ENCODE measurements around the gene NR2F1.

The NR2F1 gene

DNA sequence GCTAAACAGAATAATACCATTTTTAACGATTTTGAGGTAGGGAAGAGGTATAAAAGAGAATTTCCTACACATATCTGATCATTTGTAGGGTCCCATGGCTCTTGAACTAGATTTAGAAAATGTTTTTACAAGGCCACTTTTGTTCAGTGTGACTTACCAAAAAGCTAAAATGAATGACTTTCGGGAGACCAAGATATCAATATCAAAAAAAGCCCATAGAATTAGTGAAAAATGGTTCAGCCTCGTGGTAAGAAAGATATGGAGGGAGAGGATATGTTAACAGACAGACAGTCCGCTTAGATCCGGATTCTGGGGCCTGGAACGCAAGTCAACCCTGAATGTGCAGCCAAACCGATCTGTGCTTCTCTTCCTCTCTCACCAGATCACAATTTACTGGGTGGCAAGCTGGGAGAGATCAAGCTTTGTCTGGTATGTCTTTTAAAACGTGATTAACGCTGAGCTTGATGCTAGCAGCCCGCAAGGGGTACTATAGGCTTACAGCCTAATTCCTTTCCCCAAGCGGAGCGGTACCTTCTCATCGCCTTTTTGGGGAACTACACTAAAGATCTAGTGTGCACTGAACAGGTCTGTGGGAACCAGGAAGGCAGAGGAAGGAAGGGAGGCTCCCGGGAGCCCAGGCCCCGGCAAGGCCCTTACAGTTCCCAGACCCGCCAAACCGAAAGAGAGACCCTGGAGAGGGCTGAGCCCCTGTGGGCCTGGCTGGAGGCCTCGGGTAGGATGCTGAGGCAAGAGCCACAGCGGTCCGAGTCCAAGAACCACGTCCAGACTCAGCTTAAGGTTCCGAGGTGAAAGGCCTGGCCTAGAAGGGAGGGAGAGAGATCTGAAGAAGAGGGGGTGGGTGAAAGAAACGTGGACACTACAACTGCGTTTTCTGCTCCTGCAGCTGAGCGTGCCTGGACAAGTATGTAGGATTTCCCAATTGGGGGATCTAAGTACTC, 4.9 kb upstream of the NR2F1 start:
- no peak for DNase-seq (ENCODE audit: low read depth in 2 of 2)

DNA sequence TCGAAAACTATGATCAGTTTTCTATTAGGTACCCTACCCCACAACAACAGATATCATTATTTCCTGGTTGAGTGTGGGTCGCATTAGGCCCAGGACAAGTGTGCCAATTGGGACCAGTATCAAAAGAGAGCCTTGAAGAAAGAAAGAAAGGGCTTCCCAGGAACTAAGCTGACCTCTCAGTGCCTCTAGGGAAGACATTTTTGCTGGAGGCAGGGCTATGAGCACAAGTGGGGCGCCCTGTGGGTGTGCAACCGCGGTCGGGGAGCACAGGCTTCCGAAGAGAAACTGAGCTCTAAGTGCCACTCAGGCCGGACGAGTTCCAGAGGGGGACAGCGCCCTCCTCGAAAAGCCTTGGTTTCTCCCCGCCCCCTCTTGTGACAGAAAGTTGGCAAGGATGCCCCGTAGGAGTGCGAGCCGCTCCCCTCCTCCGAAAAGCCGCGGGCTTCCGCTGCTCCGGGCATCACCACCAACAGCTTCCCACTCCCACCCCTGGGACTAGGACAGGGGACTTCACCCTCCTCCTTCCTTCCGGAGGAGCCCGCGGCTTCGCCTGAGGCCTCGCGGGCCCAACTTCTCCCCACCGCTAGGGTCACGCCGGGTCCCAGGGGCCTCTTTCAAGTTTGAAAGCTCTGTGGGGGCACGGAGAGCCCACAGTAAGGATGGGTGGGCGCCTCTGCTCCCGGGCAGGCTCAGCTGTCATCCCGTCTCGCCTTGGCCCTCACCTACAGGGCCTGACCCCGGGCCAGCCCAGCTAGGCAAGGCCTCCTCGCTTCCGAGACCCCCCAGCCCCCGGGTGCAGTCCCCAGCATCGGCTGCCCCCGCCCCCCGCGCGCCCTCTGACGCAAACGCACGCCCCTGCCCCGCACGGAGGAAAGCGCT, 4.0 kb upstream of the NR2F1 start:
- no peak for DNase-seq (ENCODE audit: low read depth in 2 of 2)

DNA sequence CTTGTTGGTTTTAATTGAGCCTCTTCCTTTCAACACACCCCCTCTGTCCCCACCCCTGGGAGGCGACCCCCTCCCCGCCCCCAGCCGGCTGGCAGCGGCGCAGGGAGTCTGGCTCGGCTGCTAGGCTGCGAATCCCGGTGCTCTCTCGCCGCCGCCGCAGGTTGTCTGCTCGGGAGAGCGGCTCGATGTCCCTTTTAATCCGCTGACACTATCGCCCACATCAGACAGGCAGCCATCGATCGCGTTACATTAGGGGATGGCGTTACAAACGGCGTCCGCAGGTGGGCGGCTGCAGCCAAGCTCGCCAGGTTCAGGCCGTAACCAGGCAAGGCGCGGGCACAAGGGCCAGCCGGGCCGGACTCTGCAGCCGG, 3.3 kb upstream of the NR2F1 start:
- DNase-seq (ENCODE audit: low read depth in 2 of 2): no peak

DNA sequence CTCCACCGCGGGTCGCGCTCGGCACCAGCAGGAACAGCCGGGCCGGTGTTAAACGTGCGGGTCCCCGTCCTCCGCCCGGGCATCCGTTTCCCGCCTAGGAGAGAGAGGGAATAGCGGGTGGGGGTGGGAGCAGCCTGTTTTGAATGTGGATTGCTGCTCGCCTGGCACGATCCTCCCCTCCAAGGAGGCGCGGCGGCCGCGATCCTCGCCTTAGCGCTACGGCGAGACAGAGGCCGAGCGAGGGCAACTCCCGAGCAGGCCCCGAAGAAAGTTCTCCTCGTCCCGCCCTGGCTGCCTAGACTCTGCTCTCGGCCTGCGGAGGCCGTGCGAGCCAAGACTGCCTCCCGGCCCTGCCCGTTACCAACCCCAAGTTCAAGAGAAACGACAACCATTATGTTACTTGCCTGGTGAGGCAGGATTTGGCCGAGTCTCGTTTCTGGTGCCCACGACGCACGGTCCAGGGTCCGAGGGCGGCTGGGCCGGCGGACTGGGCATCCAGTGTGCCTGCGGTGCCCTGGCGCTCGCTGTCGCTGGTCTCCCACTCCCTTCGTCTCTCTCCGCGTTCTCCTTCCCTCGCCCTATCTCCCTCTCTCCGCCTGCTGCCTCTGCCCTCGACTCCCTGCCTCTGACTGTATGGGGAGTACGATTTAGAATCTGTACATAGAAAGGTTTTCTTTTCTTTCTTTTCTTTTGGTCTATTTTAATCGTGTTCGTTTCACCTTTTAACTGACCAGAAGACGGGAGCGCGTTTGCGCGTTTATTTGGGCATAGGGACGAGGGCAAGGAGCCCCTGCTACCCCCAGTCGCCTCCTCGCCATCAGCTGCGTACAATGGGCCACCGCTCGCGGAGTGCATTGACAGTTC, 2.7 kb upstream of the NR2F1 start:
- no peak for DNase-seq (ENCODE audit: low read depth in 2 of 2)

DNA sequence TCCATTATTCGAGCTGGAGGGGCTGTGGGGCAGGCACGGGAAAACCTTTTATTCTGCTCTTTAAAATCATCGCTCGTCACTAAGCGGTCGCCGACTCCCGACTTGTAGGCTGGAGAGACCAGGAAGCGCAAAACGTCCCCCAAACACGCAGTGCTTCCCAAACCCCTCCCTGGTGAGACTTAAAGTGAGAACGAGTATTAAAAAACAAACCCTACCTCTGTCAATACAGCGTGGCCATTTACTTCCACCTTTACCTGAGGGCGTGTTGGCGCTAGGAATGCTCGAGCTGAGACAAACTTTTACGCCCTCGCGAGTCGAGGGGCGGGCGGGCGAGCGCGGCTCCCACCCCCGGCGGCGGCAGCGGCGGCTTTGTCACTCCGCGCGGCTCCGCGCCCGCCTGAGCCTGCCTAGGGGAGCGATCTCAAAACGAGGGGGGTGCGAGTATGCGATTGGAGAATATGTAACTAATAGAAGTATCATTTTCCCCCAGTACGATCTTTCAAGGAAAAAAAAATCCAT, 2.0 kb upstream of the NR2F1 start, which contains the start of gene NR2F1-AS1:
Gene NR2F1-AS1, minus strand, starts transcription at position 293 of the 519 bp plus-strand sequence.
- no peak for DNase-seq (ENCODE audit: low read depth in 2 of 2)

DNA sequence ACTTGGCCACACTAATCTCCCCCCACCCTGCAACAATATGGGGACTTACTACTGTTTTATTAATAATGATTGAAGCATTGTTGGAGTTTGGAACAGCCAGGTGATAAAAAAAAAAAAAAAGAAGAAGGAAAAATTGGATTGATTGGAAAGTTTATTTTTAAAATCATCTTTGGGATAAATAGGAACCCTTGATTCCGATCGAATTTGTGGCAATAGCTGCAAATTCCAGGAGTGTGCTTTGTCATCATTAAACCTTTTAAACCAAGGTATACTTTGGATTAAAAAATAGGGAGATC, 907 bp upstream of the NR2F1 start:
- no peak for DNase-seq (ENCODE audit: low read depth in 2 of 2)

DNA sequence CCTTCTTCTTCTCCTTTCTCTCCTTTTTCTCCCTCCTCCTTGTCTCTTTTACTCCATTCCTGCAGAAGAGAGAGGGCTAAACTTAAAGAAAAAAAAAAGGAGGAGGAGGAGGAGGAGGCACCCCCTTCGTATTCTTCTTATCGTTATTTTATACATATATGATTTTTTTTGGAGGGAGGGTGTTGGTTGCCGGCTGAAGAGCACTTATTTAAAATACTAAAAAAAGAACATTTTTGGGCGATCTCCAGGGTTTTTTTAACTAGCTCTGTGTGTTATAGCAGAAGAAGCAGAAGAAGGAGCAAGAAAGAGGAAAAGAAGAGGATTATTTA, 381 bp downstream of the NR2F1 start:
- DNase-seq (ENCODE audit: low read depth in 2 of 2): no peak

DNA sequence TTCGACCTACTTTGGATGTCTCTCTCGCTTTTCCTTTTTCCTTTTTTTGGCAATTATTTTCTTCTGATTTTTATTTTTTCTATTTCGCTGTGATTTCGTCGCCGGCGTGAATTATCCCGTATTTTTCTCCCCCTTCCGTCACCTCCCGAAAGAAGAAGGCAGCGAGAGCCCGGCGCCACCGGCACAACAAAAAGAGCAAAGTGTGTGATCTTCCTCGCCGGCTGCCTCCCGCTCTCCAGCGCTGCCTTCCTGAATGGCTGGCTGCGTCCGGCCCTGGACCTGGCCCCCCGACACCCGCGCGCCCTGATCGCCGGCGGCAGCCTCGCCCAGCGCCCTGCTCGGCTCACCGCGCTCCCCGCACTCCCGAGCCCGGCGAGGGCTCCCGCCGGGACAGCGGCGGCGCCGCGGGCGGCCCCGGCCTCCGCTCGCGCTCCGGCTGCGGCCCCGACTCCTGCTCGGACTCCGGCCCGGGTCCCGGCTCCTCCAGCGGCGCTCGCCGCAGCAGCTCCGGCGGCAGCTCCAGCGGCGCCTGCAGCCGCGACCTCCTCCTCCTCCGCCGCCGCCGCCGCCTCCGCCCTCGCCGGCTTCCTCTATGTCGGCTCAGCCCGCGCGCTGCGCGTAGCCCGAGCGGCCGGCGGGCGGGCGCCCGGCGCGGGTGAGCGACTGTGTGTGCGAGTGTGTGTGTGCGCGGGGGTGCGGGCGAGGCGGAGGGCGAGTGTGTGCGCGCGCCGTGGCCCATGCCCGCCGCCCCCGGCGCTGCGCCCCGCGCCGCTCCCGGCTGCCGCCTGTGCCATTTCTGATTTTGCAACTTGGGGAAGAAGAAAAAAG, 960 bp downstream of the NR2F1 start:
- DNase-seq (ENCODE audit: low read depth in 2 of 2): no peak

DNA sequence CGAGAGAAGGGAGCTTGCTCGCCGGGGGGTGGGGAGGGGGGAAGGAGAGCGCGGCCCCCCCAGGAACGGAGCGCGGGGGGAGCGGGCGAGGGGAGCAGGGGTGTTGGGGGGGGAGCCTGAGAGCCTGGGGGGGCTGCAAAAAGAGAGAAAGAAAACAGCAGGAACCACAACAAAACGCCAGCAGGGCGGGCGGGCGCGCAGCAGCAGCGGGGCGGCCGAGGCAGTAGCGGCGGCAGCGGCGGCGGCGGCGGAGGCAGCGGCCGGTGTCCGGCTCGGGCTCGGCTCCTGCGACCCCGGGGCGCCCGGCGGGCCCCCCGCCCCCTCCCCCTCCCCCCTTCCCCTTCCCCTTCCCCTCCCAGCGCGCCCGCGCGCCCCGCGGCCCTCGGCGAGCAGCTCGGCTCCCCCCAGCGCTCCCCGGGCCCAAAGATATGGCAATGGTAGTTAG, 1.6 kb downstream of the NR2F1 start:
- DNase-seq (ENCODE audit: low read depth in 2 of 2): no peak

DNA sequence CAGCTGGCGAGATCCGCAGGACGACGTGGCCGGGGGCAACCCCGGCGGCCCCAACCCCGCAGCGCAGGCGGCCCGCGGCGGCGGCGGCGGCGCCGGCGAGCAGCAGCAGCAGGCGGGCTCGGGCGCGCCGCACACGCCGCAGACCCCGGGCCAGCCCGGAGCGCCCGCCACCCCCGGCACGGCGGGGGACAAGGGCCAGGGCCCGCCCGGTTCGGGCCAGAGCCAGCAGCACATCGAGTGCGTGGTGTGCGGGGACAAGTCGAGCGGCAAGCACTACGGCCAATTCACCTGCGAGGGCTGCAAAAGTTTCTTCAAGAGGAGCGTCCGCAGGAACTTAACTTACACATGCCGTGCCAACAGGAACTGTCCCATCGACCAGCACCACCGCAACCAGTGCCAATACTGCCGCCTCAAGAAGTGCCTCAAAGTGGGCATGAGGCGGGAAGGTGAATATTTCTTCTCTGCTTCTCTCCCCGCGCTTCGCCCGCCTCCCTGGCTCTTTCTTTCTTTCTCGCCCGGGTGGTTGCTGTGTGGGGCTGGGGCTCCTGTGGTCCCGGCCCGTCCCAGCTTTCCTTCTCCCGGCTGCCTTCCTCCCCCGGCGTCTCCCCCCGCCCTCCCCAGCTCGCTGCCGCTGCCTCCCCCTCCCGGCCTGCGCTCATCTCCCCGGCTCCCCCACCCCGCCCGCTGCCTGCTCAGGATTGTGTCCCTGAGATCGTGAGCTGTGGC, 2.2 kb downstream of the NR2F1 start:
- DNase-seq (ENCODE audit: low read depth in 2 of 2): no peak

DNA sequence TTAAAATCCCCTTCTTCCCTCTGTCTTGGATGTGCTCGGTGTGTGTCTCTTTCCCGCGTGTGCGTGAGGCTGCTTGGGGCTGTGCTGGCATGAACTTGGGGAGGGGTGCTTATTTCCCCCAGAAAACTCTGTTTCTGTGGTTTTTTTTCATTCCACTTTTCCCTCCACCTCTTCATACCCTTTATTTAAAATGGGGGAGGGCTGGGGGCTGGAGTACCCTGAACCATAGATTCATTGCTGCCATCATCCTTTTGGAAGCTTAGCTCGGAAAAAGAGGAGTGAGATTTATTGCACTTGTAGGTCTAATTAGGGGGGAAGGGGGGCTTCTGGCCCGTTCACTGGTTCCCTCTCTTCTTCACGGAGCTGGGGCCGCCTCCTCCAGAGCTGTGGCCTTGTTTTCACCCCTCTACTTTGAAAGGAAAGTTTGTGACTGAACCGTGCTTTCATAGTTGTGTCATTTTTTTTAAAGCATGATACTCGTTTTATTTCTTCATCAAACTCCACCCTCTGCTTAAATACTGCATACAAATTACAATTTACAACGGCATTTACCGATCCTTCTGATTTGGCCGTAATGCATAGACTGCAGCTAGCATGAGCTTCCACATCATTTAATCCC, 2.9 kb downstream of the NR2F1 start:
- DNase-seq (ENCODE audit: low read depth in 2 of 2): no peak

DNA sequence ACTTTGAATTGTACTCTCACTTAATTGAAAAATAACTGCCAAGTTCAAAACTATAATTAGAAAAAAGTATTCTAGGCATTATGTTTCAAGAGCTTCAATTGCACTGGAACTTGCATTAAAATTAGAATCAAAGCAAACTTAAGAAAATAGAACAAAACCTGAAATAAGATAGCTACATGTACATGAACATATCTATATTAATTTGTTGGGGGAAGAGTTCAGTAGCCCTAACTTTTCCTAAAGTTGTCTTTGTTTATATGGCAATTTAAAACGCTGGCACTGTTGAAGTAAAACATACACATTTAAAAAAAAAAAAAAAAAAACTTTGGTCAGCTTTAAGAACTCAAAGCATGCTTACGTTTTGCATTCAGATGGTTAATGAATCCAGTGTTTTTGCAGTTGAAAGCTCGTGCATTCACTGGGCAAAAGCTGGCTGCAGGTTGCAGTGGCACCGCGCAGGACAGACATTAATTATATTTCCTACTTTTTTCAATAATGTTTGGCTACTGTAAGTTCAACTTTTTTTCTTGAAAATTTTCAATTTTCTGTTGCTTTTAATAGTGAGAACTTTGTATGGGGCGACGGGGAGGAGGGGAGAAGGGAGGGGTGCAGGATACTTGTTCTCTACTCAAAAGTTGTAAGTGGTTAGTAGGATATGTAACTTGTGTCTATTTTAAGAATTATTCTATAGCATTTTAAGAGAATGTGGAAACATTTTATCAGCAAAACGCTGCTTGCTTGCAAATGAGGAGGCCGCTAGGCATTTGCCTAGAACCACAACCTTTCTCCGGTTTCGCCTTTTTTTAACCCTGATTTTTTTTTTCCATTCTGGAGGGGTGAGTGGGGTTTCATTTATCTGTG, 3.9 kb downstream of the NR2F1 start:
- no peak for DNase-seq (ENCODE audit: low read depth in 2 of 2)

DNA sequence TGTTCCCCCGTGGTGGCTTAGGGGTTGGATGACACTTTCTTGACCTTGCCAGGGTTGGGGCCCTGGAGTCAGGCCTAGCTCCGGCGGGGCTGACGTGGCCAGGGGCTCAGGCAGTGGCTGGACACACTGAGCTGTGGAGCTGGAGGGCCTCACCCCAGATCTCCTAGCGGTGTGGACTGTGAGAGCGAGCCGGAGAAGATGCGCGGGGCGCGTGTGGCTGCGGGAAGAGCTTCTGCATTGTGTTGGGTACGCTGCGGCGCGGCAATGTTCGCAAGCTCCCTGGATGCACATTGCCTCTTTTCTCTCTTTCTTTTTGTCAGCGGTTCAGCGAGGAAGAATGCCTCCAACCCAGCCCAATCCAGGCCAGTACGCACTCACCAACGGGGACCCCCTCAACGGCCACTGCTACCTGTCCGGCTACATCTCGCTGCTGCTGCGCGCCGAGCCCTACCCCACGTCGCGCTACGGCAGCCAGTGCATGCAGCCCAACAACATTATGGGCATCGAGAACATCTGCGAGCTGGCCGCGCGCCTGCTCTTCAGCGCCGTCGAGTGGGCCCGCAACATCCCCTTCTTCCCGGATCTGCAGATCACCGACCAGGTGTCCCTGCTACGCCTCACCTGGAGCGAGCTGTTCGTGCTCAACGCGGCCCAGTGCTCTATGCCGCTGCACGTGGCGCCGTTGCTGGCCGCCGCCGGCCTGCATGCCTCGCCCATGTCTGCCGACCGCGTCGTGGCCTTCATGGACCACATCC, 4.8 kb downstream of the NR2F1 start:
- DNase-seq (ENCODE audit: low read depth in 2 of 2): no peak

DNA sequence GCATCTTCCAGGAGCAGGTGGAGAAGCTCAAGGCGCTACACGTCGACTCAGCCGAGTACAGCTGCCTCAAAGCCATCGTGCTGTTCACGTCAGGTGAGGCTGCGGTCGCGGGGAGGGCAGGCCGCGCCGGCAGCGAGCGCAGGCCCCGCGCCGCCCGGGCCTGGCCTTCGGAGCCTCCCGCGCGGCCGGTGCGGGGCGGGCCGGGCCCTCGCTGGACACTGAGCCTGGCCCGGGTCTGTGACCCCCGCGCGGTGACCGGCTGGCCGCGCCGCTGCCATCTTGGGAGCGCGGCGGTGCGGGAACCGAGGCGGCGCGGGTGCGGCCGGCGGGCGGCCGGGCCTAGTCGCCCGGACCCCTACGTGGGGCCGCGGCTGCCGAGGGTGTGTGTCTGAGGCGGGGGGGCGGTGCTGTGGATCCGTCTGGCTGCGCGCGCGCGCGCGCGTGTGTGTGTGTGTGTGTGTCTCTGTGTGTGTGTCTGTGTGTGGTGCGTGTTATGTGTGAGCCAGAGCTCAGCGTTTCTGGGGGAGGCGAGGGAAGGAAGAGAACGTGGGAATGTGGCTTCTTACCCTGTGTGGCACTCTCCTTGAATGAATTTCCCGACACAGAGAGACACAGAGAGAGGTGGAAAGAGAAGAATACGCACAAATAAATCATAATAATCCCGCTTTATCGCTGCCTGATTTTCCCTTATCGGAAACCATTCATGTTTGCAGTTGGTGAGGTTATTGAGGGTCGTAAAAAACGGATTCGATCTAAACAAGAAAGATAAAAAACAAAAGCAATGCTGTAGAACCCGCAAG, 5.5 kb downstream of the NR2F1 start:
- DNase-seq (ENCODE audit: low read depth in 2 of 2): no peak

DNA sequence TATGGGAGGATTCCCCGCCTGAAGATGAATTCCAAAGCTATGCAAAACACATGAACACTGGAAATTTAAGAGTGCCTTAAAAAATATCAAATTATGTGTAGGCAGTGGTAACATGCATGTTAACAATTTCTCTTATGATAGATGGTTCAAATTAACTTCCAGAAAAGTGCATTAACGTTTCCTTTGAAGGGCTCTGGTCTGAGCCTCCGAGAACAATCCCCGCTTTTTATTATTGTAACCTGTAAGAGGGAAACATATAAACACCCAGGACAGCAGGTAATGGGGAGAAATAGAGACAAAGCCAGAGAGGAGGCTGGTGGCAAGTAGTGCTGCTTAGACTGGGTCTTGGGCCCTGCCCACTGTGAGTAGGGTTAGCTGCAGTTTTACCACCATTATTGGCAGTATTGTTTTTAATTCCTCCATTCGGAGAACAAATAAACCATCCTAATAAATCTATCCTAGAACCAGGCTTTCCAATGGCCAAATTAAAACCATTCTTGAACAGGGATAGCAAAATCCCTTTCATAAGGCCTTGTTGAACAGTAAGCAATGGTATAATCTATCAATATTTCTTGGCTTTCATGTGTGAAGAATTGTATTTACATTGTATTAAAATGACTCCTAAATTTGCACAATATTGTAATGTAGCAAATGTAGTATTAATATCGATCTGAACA, 6.3 kb downstream of the NR2F1 start:
- DNase-seq (ENCODE audit: low read depth in 2 of 2): no peak

DNA sequence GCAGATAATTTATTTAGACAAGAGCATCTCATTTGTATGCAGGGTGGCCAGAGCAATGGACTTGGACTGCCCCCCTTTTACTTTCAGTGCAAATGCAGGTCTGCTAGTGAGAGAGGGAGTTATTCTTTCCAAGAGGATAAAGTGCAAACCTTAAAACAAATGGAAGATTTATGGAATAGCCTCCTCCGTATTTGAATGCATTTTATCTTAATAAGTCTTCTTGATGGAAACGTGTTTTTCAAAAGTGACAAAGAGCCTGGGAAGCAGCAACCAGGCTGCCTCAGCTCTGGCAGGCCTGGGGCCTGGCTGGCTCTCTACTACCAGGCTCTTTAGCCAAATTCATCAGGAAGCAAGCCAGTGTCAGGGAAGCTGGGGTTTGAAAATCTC, 6.8 kb downstream of the NR2F1 start:
- no peak for DNase-seq (ENCODE audit: low read depth in 2 of 2)

DNA sequence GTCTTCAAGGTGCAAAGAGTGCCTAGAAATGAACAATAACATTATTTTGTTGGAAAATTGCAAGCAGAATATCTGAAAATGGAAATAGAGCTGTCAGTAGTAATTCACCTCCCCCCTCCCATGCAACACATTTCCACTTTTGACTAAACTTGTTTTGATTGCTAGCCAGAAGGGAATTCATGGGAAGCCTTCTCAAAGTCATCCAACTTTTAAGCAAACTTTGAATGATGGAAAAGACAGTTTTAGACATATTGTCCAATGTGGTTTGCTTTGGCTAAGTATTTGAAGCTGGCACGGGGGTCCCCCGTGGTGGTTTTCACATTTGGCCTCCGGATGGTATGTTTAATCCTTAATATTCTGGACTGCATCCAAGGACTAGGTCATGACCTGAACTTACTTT, 7.5 kb downstream of the NR2F1 start:
- no peak for DNase-seq (ENCODE audit: low read depth in 2 of 2)
